ENCODE measurements around the gene JMY. TPM values are rescaled to one million over a fixed set of nuclear protein-coding genes. Genes with fewer than 3 reads are reported as not detected.

The JMY gene
- total and polyA plus RNA-seq, 2 of the 8 experiments (the other 6 are each of a cell fraction or from before 2014, with no cell fraction given): 2.8 to 13.9 TPM

DNA sequence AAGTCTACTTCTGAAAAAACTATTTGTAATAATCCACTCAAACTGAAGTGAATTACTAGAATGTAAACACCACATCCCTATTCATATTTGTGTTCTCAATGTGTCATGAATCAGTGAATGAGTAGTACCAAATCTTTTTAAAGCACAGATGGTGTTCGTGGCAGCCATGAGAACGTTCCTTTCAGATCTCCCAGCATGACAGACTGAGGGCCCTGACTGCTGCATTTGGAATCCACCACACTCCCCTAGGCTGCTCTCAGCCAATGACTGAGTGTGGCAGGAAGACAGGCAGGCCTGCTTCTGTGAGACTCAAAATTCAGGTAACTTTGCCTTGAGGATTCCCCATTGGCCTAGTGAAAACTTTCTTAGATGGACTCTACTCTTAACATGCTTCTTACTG is 10.9 kb upstream of the JMY start:
- Histone ChIP-seq H3K27ac (ENCODE audit: low read depth, low read length) (no peak overlapping the region), H3K56ac (replicated peaks; ENCODE audit: insufficient read length, low read depth, low read length) (no peak overlapping the region)
- TF ChIP-seq EGR1 (IDR thresholded peaks at IDR 0.05; ENCODE audit: borderline replicate concordance, low read depth, low read length): no peak
- no peak for TF ChIP-seq EP300 (IDR thresholded peaks at IDR 0.05; ENCODE audit: borderline replicate concordance in 1 of 2, low read depth in 2 of 2, low read length in 2 of 2)
- no peak for TF ChIP-seq CTBP2 (IDR thresholded peaks at IDR 0.05; ENCODE audit: borderline replicate concordance, insufficient read depth, insufficient read length, low read length)
- TF ChIP-seq, protein P1, sequence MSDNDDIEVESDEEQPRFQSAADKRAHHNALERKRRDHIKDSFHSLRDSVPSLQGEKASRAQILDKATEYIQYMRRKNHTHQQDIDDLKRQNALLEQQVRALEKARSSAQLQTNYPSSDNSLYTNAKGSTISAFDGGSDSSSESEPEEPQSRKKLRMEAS (IDR thresholded peaks at IDR 0.05): no peak
- TF ChIP-seq RNF2 (IDR thresholded peaks at IDR 0.05; ENCODE audit: borderline replicate concordance, low read depth, low read length, missing control alignments, poor library complexity, severe bottlenecking): no peak
- TF ChIP-seq CHD1 (IDR thresholded peaks at IDR 0.05; ENCODE audit: low read depth, low read length): no peak
- TF ChIP-seq CEBPB (IDR thresholded peaks at IDR 0.05; ENCODE audit: low read depth, low read length): no peak
- no peak for TF ChIP-seq EZH2 (IDR thresholded peaks at IDR 0.05; ENCODE audit: low read depth, low read length, severe bottlenecking)
- TF ChIP-seq BCL11A (IDR thresholded peaks at IDR 0.05; ENCODE audit: low read depth in 2 of 2, low read length in 2 of 2): no peak
- TF ChIP-seq ZNF274 (IDR thresholded peaks at IDR 0.05; ENCODE audit: borderline replicate concordance, extremely low read depth, low read length): no peak
- no peak for TF ChIP-seq NANOG (IDR thresholded peaks at IDR 0.05; ENCODE audit: insufficient read depth, low read depth, low read length, poor library complexity, severe bottlenecking)
- TF ChIP-seq YY1 (IDR thresholded peaks at IDR 0.05; ENCODE audit: low read depth, low read length): no peak
- TF ChIP-seq, protein P2, sequence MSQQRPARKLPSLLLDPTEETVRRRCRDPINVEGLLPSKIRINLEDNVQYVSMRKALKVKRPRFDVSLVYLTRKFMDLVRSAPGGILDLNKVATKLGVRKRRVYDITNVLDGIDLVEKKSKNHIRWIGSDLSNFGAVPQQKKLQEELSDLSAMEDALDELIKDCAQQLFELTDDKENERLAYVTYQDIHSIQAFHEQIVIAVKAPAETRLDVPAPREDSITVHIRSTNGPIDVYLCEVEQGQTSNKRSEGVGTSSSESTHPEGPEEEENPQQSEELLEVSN (IDR thresholded peaks at IDR 0.05): no peak

More for the DNA sequence above, 10.9 kb upstream of the JMY start:
- Histone ChIP-seq H4K5ac (ENCODE audit: insufficient read length, low read depth, low read length) (no peak overlapping the region), H4K20me1 (replicated peaks in 1 of 2; ENCODE audit: control insufficient read depth in 1 of 2, insufficient read depth in 2 of 2, low read length in 2 of 2) (no peaks in the 10 kb centered on the region), H3K9me3 (ENCODE audit: insufficient read depth in 2 of 2, low read depth in 1 of 2, low read length in 1 of 2) (no peaks in the 10 kb centered on the region), H3K79me2 (ENCODE audit: control insufficient read depth in 1 of 2, insufficient read depth in 2 of 2, low read length in 2 of 2) (no peaks in the 10 kb centered on the region), H2AK5ac (ENCODE audit: low read depth, low read length) (no peak overlapping the region), H3K23me2 (ENCODE audit: low read depth, low read length) (no peaks in the 10 kb centered on the region), H3K36me3 (ENCODE audit: control insufficient read depth in 2 of 4, insufficient read depth in 4 of 4, low read length in 3 of 4) (no peaks in the 10 kb centered on the region), H3K4me1 (replicated peaks in 1 of 4; ENCODE audit: control insufficient read depth in 3 of 4, insufficient read depth in 4 of 4, low read length in 3 of 4) (no peaks in the 10 kb centered on the region), H2BK15ac (ENCODE audit: low read length) (no peak overlapping the region), H3K4ac (replicated peaks; ENCODE audit: insufficient read length, low read depth, low read length) (no peak overlapping the region), H4K91ac (replicated peaks; ENCODE audit: insufficient read length, low read length) (no peak overlapping the region), H3K9ac (replicated peaks in 1 of 4; ENCODE audit: extremely low read depth in 1 of 4, low read depth in 3 of 4, low read length in 3 of 4) (no peak overlapping the region), H2BK120ac (replicated peaks; ENCODE audit: low read depth, low read length) (no peak overlapping the region), H4K8ac (ENCODE audit: extremely low read depth, insufficient read depth, low read length) (no peak overlapping the region), H2BK5ac (ENCODE audit: low read depth, low read length) (no peak overlapping the region), H2AFZ (ENCODE audit: low read length) (no peak overlapping the region), H2BK12ac (ENCODE audit: low read depth, low read length) (no peak overlapping the region), H3K27me3 (replicated peaks in 1 of 4; ENCODE audit: control insufficient read depth in 3 of 4, extremely low read depth in 1 of 4, insufficient read depth in 3 of 4, low read length in 3 of 4) (no peaks in the 10 kb centered on the region), H3K23ac (ENCODE audit: insufficient read length) (no peak overlapping the region), H3K18ac (ENCODE audit: extremely low read depth, low read length) (no peak overlapping the region), H3K4me3 (ENCODE audit: extremely low read depth in 1 of 4, insufficient read depth in 2 of 4, low read depth in 3 of 4, low read length in 4 of 4) (no peak overlapping the region), H3K14ac (ENCODE audit: insufficient read length) (no peak overlapping the region), H3K4me2 (ENCODE audit: insufficient read depth in 1 of 2, low read depth in 2 of 2, low read length in 2 of 2) (no peak overlapping the region), H2BK20ac (ENCODE audit: low read length) (no peak overlapping the region), H3K79me1 (ENCODE audit: low read depth, low read length) (no peaks in the 10 kb centered on the region)
- FAIRE-seq: no peak
- POLR2A ChIA-PET (ENCODE audit: partially characterized antibody): no interaction called here
- 88% methylated on average over 2 of the region's 2 CpGs; no CpG with 5 or more reads in 1 of the 2 experiments for WGBS, 2 experiments (ENCODE audit: extremely low coverage in 1 of 2, insufficient coverage in 1 of 2, insufficient read length in 1 of 2, insufficient replicate concordance in 2 of 2, low coverage in 1 of 2, low lambda C conversion rate in 2 of 2, missing lambda C conversion rate in 1 of 2)
- CTCF ChIA-PET (ENCODE audit: partially characterized antibody): interaction anchor here (0.6 kb wide), 1 partner anchor 298 kb away, joined by 5 read pairs; no protein-coding TSS in a partner anchor
- DNase-seq (ENCODE audit: low read depth in 1 of 2, low spot score in 2 of 2): no peak
